Fibroblast of lung (primary cell): ENCODE results near the gene ADH1C. TPM values are rescaled to one million over a fixed set of nuclear protein-coding genes. Genes with fewer than 3 reads are reported as not detected.
"Not testable (repeated sequence)": the region's sequence is repeated elsewhere in the genome, so short reads cannot be mapped to it uniquely, and the experiment has no call there.

Source experiments
- DNase-seq, 2 donors: peaks; one replicate each; pipeline versions ENCODE4 v3.0.0 to v3.0.0-alpha.2; 2010; ENCODE audit warnings: low read depth in 2 of 2
- H2AFZ ChIP-seq: 2 replicates; pipeline ENCODE4 v1.5.1; 2012; ENCODE audit warnings: low read length, control low read depth, inconsistent platforms
- H3K27ac ChIP-seq: 2 replicates; pipeline ENCODE4 v1.5.1; 2011; ENCODE audit warnings: low read length, control low read depth; ENCODE audit not compliant: insufficient read depth
- H3K27me3 ChIP-seq: 2 replicates; pipeline ENCODE4 v1.5.1; 2011; ENCODE audit warnings: mild to moderate bottlenecking, low read length; ENCODE audit not compliant: control insufficient read depth, insufficient read depth
- H3K36me3 ChIP-seq: 2 replicates; pipeline ENCODE4 v1.5.1; 2011; ENCODE audit warnings: low read length; ENCODE audit not compliant: control insufficient read depth, insufficient read depth
- H3K4me1 ChIP-seq: 2 replicates; pipeline ENCODE4 v1.5.1; 2011; ENCODE audit warnings: low read length; ENCODE audit not compliant: control insufficient read depth, insufficient read depth; ENCODE audit errors: extremely low read depth
- H3K4me2 ChIP-seq: 2 replicates; pipeline ENCODE4 v1.5.1; 2011; ENCODE audit warnings: low read length, control low read depth; ENCODE audit not compliant: insufficient read depth; ENCODE audit errors: extremely low read depth
- H3K4me3 ChIP-seq, 4 experiments: fragments of 200-600 bp in 1 of 4; sonication (generic) in 1 of 4; replicated peaks in 1 of 4; 2 replicates each; pipeline ENCODE4 v1.5.1; 2011 to 2016; ENCODE audit warnings: low read length in 4 of 4, low read depth in 3 of 4, mild to moderate bottlenecking in 3 of 4, control low read depth in 2 of 4, inconsistent platforms in 1 of 4, mixed read lengths in 1 of 4; ENCODE audit not compliant: insufficient read depth in 1 of 4; ENCODE audit errors: control extremely low read depth in 1 of 4
- H3K79me2 ChIP-seq: 2 replicates; pipeline ENCODE4 v1.5.1; 2012; ENCODE audit warnings: mild to moderate bottlenecking, low read length, inconsistent platforms; ENCODE audit not compliant: control insufficient read depth, insufficient read depth
- H3K9ac ChIP-seq: 2 replicates; pipeline ENCODE4 v1.5.1; 2011; ENCODE audit warnings: mild to moderate bottlenecking, low read length, control low read depth; ENCODE audit not compliant: insufficient read depth
- H3K9me3 ChIP-seq: 2 replicates; pipeline ENCODE4 v1.5.1; 2012; ENCODE audit warnings: low read depth, low read length; ENCODE audit not compliant: control insufficient read depth, insufficient read depth
- H4K20me1 ChIP-seq: 2 replicates; pipeline ENCODE4 v1.5.1; 2011; ENCODE audit warnings: low read length; ENCODE audit not compliant: control insufficient read depth, insufficient read depth; ENCODE audit errors: extremely low read depth
- EZH2 ChIP-seq: IDR thresholded peaks from 2 replicates; pipeline ENCODE4 v1.5.1; 2012; ENCODE audit warnings: low read length, control low read depth, mild to moderate bottlenecking; ENCODE audit errors: missing control alignments
- polyA plus RNA-seq, 2 donors: library from polyadenylated mRNA; depleted of rRNA in 1 of 2; stranded (reverse) in 1 of 2; unstranded in 1 of 2; fragments of >200 nt; gene quantifications; 2 replicates each; pipeline ENCODE4 v1.2.1, GENCODE V29; 2011 to 2012; ENCODE audit warnings: missing spikeins in 1 of 2
- total RNA-seq: library from RNA; depleted of rRNA; stranded (reverse); fragments of >200 nt; gene quantifications from 2 replicates; pipeline ENCODE4 v1.2.1, GENCODE V29; 2014
- TF ChIP-seq, protein P1 (sequence below), 2 donors: IDR thresholded peaks in 1 of 2; conservative IDR thresholded peaks in 1 of 2; 1 replicate in 1 of 2; 2 replicates in 1 of 2; pipeline ENCODE4 v1.5.1; 2011 to 2012; ENCODE audit warnings: low read length in 2 of 2, control low read depth in 1 of 2, inconsistent platforms in 1 of 2, low read depth in 1 of 2, mild to moderate bottlenecking in 1 of 2

Gene ADH1C
- total and polyA plus RNA-seq, 2 donors (not counting 1 experiment from before 2014, with no cell fraction given) = 0.83 to 1.2 TPM

DNA sequence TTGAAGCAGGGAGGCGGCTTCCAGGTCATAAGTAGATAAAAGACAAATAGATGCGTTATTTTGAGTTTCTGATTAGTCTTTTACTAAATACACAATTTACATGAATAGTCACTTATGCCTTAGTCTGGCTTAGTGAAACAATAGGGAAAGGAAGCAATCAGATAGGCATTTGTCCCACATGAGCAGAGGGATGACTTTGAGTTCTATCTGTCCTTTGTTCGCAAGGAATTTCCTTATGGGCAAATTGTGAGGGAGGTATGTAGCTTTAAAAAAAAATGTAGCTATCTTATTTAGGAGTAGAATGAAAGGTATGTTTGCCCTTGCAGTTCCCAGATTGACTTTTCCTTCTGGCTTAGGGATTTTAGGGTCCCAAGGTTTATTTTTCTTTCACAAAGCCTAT, 26.3 kb upstream of the ADH1C start:
- H3K4me3 ChIP-seq = no peak overlapping the region
- peaks cover 10% of the 10 kb centered on the region for H3K4me1 ChIP-seq
- no peaks in the 10 kb centered on the region for H3K79me2 ChIP-seq
- no peak for DNase-seq
- H3K9ac ChIP-seq = no peak overlapping the region
- H3K9me3 ChIP-seq = no peaks in the 10 kb centered on the region
- no peak overlapping the region for H3K4me2 ChIP-seq
- no peaks in the 10 kb centered on the region for H3K27me3 ChIP-seq
- no peaks in the 10 kb centered on the region for H4K20me1 ChIP-seq
- H3K27ac ChIP-seq = no peak overlapping the region
- no peaks in the 10 kb centered on the region for H3K36me3 ChIP-seq
- TF ChIP-seq, protein P1, sequence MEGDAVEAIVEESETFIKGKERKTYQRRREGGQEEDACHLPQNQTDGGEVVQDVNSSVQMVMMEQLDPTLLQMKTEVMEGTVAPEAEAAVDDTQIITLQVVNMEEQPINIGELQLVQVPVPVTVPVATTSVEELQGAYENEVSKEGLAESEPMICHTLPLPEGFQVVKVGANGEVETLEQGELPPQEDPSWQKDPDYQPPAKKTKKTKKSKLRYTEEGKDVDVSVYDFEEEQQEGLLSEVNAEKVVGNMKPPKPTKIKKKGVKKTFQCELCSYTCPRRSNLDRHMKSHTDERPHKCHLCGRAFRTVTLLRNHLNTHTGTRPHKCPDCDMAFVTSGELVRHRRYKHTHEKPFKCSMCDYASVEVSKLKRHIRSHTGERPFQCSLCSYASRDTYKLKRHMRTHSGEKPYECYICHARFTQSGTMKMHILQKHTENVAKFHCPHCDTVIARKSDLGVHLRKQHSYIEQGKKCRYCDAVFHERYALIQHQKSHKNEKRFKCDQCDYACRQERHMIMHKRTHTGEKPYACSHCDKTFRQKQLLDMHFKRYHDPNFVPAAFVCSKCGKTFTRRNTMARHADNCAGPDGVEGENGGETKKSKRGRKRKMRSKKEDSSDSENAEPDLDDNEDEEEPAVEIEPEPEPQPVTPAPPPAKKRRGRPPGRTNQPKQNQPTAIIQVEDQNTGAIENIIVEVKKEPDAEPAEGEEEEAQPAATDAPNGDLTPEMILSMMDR (conservative IDR thresholded peaks at IDR 0.05 in 1 of 2, IDR thresholded peaks at IDR 0.05 in 1 of 2; ENCODE audit: low read depth in 1 of 2, low read length in 2 of 2) = no peak
- TF ChIP-seq EZH2 = no peak
- no peak overlapping the region for H2AFZ ChIP-seq

DNA sequence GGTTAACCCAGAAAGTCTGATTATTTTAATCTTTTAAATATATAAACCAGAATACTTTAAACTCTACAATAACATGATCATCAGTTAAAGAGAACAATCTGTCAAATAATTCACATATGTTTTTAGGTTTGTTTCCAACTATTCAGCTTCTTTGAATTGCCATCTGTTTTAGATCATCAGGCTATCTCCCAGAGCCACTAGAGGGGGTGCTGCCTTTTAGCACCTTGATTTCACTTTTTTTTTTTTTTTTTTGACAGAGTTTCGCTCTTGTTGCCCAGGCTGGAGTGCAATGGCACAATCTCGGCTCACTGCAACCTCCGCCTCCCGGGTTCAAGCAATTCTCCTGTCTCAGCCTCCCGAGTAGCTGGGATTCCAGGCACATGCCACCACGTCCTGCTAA, 24.8 kb upstream of the ADH1C start:
- not testable (repeated sequence) for H3K27ac ChIP-seq, H3K4me2 ChIP-seq, H3K9me3 ChIP-seq, H3K36me3 ChIP-seq, H4K20me1 ChIP-seq, H3K4me3 ChIP-seq, H3K79me2 ChIP-seq, H3K27me3 ChIP-seq, H3K9ac ChIP-seq, H2AFZ ChIP-seq, H3K4me1 ChIP-seq
- TF ChIP-seq, protein P1 (conservative IDR thresholded peaks at IDR 0.05 in 1 of 2, IDR thresholded peaks at IDR 0.05 in 1 of 2; ENCODE audit: low read depth in 1 of 2, low read length in 2 of 2) = peak; percentile 43 to 59
- peak; percentile 10 to 46 for DNase-seq

DNA sequence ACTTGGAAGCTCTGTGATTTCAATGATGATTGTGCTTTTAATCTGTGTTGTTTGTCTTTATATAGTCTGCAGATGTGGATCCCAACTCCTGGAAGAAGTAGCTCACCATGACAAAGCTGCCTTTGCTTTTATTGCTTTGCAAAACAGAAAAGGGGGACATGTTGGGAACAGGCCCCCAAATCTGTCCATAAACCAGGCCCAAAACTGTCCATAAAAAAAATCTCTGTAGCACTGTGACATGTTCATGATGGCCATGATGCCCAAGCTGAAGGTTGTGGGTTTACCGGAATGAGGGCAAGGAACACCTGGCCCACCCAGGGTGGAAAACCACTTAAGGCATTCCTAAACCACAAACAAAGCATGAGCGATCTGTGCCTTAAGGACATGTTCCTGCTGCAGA, 19.9 kb upstream of the ADH1C start:
- H3K4me2 ChIP-seq, H3K4me1 ChIP-seq, H3K9me3 ChIP-seq, H3K27me3 ChIP-seq, H4K20me1 ChIP-seq, H3K79me2 ChIP-seq, H3K4me3 ChIP-seq, DNase-seq, H3K9ac ChIP-seq, H3K36me3 ChIP-seq, H3K27ac ChIP-seq, H2AFZ ChIP-seq: not testable (repeated sequence)

DNA sequence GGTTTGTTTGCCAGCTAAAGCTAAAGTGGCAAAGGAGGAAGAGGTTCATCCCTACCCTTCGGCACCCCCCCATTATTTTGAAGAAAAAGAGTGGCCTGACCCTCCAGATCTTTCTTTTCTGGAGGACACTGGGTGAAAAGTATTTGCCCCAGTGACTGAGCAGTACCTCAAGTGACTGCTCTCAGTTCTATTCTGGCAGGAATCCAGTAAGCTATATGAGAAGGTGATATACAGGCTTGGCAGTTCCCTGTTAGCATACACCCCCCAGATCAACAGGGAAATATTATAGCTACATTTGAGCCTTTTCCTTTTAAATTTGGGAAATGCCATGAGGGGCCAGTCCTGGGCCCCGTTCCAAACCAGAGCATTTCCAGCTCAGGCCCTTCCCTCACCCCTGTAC, 15.3 kb upstream of the ADH1C start:
- peak in 1 of 2 donors; percentile 59 for DNase-seq
- H3K4me2 ChIP-seq, H3K36me3 ChIP-seq, H3K79me2 ChIP-seq, H4K20me1 ChIP-seq, H3K4me1 ChIP-seq, H3K9me3 ChIP-seq, H3K27ac ChIP-seq, H3K4me3 ChIP-seq, H2AFZ ChIP-seq, H3K9ac ChIP-seq, H3K27me3 ChIP-seq: not testable (repeated sequence)
